Measurements from ENCODE around the gene NSL1. TPM values are rescaled to one million over a fixed set of nuclear protein-coding genes. Genes with fewer than 3 reads are reported as not detected.
A peak's percentile ranks its signal among the peaks of the same experiment; 100 is the strongest.

The NSL1 gene
- total RNA-seq, 1 donor from 2014 or later = 77.6 TPM

DNA sequence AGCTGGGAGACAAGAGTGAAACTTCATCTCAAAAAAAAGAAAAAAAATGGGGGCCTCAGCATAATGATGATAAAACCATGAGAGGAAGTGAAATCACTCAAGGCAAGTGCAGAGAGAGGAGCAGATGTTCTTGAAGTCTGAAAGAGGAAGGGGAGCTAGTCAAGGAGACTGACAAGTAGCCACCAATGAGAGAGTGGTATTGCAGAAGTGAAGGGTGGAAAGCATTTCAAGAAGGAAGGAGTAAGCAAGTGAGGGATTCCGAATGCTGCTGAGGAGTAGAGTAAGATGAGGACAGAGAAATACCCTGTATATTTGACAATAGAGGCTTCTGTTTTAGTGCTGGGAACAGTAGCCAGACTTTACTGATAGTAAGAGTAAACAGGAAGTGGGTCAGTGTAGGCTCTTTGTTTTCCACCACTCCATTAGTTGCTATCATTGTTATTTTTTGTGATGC, 3.0 kb upstream of the NSL1 start:
- Histone ChIP-seq H3K9ac (no peak overlapping the region), H3K4me2 (no peak overlapping the region), H4K20me1 (ENCODE audit: low read depth) (no peaks in the 10 kb centered on the region), H3K4me3 (no peak overlapping the region), H2AFZ (replicated peaks) (no peak overlapping the region), H3K27ac (no peak overlapping the region), H3K9me3 (ENCODE audit: low read depth) (no peaks in the 10 kb centered on the region), H3F3A (ENCODE audit: low read depth) (peaks cover 7% of the 10 kb centered on the region), H3K27me3 (no peaks in the 10 kb centered on the region), H3K79me2 (ENCODE audit: low read depth) (peaks cover 19% of the 10 kb centered on the region), H3K36me3 (peaks cover 8% of the 10 kb centered on the region), H3K4me1 (peaks cover 8% of the 10 kb centered on the region)
- DNase-seq (ENCODE audit: low spot score) = no peak
- peaks cover 5% of the 10 kb centered on the region for H3K36me3 Mint-ChIP-seq
- no peaks in the 10 kb centered on the region for H3K9me3 Mint-ChIP-seq
- TF ChIP-seq, protein P1, sequence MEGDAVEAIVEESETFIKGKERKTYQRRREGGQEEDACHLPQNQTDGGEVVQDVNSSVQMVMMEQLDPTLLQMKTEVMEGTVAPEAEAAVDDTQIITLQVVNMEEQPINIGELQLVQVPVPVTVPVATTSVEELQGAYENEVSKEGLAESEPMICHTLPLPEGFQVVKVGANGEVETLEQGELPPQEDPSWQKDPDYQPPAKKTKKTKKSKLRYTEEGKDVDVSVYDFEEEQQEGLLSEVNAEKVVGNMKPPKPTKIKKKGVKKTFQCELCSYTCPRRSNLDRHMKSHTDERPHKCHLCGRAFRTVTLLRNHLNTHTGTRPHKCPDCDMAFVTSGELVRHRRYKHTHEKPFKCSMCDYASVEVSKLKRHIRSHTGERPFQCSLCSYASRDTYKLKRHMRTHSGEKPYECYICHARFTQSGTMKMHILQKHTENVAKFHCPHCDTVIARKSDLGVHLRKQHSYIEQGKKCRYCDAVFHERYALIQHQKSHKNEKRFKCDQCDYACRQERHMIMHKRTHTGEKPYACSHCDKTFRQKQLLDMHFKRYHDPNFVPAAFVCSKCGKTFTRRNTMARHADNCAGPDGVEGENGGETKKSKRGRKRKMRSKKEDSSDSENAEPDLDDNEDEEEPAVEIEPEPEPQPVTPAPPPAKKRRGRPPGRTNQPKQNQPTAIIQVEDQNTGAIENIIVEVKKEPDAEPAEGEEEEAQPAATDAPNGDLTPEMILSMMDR (IDR thresholded peaks at IDR 0.05) = no peak
- TF ChIP-seq EZH2phosphoT487 (IDR thresholded peaks at IDR 0.05) (no peak), EZH2 (IDR thresholded peaks at IDR 0.05) (no peak)
- H3K27me3 Mint-ChIP-seq (ENCODE audit: insufficient read depth, low read depth) = peaks cover 8% of the 10 kb centered on the region
- no peak overlapping the region for H3K27ac Mint-ChIP-seq
- no peak overlapping the region for H3K4me3 Mint-ChIP-seq
- peaks cover 16% of the 10 kb centered on the region for H3K4me1 Mint-ChIP-seq

DNA sequence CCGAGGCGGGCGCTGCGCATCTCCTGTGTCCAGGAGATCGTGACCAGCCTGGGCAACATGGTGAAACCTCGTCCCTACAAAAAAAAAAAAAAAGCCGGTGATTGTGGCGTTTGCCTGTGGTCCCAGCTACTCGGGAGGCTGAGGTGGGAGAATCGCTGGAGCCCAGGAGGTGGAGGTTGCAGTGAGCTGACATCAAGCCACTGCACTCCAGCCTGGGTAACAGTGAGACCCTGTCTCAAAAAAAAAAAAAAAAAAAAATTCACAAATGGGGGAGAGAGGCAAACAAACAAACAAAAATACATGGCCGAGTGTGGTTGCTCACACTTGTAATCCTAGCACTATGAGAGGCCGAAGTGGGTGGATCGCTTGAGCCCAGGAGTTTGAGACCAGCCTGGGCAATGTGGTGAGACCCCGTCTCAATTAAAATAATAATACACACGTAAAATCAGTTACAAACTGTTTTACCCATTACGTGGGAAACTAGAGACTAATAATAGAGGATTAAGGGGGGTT, 875 bp upstream of the NSL1 start:
- H3K79me2 ChIP-seq (ENCODE audit: low read depth) = peaks cover 41% of the 10 kb centered on the region
- peak overlapping the region; percentile 96 for H3K4me3 Mint-ChIP-seq
- DNase-seq (ENCODE audit: low spot score) = no peak
- no peaks in the 10 kb centered on the region for H3K9me3 ChIP-seq (ENCODE audit: low read depth)
- H3K4me3 ChIP-seq = peak overlapping the region; percentile 94
- peaks cover 10% of the 10 kb centered on the region for H4K20me1 ChIP-seq (ENCODE audit: low read depth)
- H3K9me3 Mint-ChIP-seq = no peaks in the 10 kb centered on the region
- no peak overlapping the region for H3K27ac ChIP-seq
- H3K9ac ChIP-seq = peak overlapping the region; percentile 67
- peaks cover 7% of the 10 kb centered on the region for H3F3A ChIP-seq (ENCODE audit: low read depth)
- peak overlapping the region; percentile 97 for H3K27ac Mint-ChIP-seq
- no peaks in the 10 kb centered on the region for H3K27me3 ChIP-seq
- peaks cover 18% of the 10 kb centered on the region for H3K4me1 Mint-ChIP-seq
- peak overlapping the region; percentile 93 for H2AFZ ChIP-seq (replicated peaks)
- no peak for TF ChIP-seq EZH2 (IDR thresholded peaks at IDR 0.05)
- TF ChIP-seq, protein P1 (IDR thresholded peaks at IDR 0.05) = no peak
- no peak for TF ChIP-seq EZH2phosphoT487 (IDR thresholded peaks at IDR 0.05)
- H3K36me3 ChIP-seq = peaks cover 12% of the 10 kb centered on the region
- peaks cover 8% of the 10 kb centered on the region for H3K27me3 Mint-ChIP-seq (ENCODE audit: insufficient read depth, low read depth)
- peaks cover 16% of the 10 kb centered on the region for H3K4me1 ChIP-seq
- peaks cover 3% of the 10 kb centered on the region for H3K36me3 Mint-ChIP-seq
- H3K4me2 ChIP-seq = peak overlapping the region; percentile 83

DNA sequence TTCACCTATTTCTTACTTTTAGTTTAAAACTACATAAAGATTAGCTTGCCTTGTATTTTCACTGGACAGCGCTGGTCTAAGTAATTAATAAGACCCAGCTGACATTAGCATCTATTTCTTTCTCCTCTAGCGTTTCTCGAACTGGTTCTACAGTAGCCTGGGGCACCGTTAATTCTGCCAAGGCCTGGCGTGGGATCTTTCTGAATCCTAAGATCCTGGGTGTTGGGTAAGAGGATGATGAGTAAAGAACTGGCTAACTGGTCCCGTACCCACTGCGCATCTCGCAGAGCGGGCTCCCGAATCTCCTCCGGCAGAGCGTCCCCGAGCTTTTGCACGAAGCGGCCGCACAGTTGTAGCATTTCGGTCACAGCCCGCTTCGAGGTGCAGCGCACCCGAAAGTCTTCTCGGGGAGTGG, 309 bp downstream of the NSL1 start:
- Mint-ChIP-seq H3K4me3 (peak overlapping the region; percentile 96), H3K27ac (peak overlapping the region; percentile 88)
- H2AFZ ChIP-seq (replicated peaks) = peak overlapping the region; percentile 93

More for the DNA sequence above, 309 bp downstream of the NSL1 start:
- Mint-ChIP-seq H3K27me3 (ENCODE audit: insufficient read depth, low read depth) (peaks cover 8% of the 10 kb centered on the region), H3K36me3 (no peaks in the 10 kb centered on the region), H3K4me1 (peaks cover 18% of the 10 kb centered on the region), H3K9me3 (no peaks in the 10 kb centered on the region)
- H3K4me2 ChIP-seq = peak overlapping the region; percentile 91
- peaks cover 16% of the 10 kb centered on the region for H3K36me3 ChIP-seq
- peaks cover 7% of the 10 kb centered on the region for H3F3A ChIP-seq (ENCODE audit: low read depth)
- peak overlapping the region; percentile 94 for H3K4me3 ChIP-seq
- H3K9ac ChIP-seq = peak overlapping the region; percentile 85
- peak overlapping the region; percentile 78 for H3K27ac ChIP-seq
- peaks cover 53% of the 10 kb centered on the region for H3K79me2 ChIP-seq (ENCODE audit: low read depth)
- peaks cover 20% of the 10 kb centered on the region for H4K20me1 ChIP-seq (ENCODE audit: low read depth)
- TF ChIP-seq, protein P1 (IDR thresholded peaks at IDR 0.05) = no peak
- no peak for TF ChIP-seq EZH2 (IDR thresholded peaks at IDR 0.05)
- no peak for TF ChIP-seq EZH2phosphoT487 (IDR thresholded peaks at IDR 0.05)
- no peaks in the 10 kb centered on the region for H3K9me3 ChIP-seq (ENCODE audit: low read depth)
- H3K4me1 ChIP-seq = peaks cover 16% of the 10 kb centered on the region
- no peak for DNase-seq (ENCODE audit: low spot score)
- no peaks in the 10 kb centered on the region for H3K27me3 ChIP-seq
